GM18867 (cell line): Measurements from ENCODE around the gene PLEKHA8.

ENCODE experiments used
- ATAC-seq: cut with Tn5 transposase; IDR thresholded peaks from one replicate; pipeline ENCODE4 v1.9.1; 2021; ENCODE audit warnings: mild to moderate bottlenecking, moderate library complexity; ENCODE audit not compliant: unreplicated experiment

PLEKHA8 gene, protein sequence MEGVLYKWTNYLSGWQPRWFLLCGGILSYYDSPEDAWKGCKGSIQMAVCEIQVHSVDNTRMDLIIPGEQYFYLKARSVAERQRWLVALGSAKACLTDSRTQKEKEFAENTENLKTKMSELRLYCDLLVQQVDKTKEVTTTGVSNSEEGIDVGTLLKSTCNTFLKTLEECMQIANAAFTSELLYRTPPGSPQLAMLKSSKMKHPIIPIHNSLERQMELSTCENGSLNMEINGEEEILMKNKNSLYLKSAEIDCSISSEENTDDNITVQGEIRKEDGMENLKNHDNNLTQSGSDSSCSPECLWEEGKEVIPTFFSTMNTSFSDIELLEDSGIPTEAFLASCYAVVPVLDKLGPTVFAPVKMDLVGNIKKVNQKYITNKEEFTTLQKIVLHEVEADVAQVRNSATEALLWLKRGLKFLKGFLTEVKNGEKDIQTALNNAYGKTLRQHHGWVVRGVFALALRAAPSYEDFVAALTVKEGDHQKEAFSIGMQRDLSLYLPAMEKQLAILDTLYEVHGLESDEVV

DNA sequence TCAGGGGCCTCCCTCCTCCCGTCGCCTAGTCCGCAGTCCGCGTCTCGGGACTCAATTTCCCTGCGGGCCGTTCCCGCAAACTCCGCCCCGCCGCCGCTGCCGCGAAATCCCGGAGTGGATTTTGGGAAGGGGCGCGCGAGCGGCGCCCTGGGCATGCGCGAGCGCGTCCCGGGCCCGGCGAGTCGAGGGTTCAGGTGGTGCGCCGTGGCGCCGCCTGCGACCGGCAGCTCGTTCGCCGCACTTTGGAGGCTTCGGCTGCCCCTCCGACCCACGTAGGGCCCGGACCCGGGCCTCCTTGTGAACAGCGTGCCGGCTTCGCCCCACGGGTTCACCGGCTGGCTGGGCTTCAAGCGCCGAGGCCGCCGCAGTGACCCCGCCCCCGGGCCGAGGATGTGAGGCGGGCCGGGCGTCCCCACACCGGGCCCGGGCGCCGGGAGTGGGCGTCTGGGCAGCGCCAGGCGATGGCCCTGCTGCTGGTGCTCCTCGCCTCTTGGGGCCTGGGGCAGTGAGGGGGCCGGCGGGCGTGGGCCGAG, at the start of gene PLEKHA8:
Gene PLEKHA8, plus strand, starts transcription at position 197 of the 533 bp plus-strand sequence. CDS start 351 bp downstream, outside the sequence.
- peak; percentile 50 for ATAC-seq

DNA sequence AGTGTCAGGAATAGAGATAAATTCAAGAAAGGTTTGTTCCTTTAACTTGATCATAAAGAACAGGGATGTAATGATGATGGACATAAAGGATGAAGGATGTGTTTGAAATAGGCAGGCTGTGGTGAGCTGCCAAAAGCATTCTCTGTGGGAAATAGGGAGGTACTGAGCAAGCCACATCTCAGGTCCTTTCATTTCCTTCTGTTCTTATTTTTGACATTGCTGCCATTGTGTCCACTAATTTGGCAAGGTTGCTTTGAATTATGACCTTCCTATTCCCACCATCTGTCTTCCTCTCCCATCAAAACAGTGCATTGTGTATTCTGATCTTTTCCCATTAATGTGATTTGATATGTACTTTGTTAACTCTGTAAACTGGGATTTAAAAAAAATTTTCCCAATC, 48.1 kb upstream of the PLEKHA8 start:
- ATAC-seq: no peak

DNA sequence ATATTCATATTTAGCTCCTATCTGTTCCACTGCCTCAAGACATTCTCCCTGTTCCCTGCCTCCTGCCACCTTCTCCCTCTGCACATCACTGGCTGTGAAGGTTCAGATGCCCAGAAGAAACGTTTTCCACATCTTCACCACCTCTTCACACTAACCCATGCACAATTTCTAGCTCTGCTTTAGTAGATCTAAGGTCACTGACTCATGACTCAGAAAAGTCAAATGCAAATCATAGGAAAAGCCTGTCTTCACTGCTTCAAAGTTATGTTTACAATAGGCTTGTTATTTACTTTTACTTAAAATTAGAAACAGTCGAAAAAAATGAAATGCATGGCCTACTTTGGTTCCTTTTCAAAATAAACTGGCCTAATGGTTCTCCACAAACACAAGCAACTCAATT, 41.1 kb upstream of the PLEKHA8 start:
- peak; percentile 30 for ATAC-seq

DNA sequence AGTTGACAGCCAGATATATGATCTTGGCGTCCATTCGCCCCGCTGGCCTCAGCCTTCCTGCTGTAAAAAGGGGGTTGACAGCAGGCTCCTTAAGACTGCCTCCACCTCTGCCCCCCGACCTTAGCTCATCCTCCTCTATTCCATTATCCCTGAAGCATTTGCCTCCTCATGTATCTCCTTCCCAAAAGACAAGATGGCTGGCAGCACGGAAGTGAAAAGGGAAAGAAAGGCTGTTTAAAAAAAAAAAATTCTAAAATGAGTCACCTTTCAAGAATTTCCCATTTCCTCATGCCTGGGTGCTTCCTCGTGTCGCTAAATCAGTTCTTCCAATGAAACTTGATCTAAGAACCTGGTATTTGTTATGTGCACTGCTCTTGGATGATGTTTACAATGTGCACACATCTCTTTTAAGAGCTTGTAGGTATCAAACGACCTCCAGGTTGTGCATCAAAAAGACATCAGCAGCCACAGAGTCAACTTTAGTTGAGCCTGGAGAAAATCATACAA, 40.3 kb upstream of the PLEKHA8 start:
- ATAC-seq: no peak

DNA sequence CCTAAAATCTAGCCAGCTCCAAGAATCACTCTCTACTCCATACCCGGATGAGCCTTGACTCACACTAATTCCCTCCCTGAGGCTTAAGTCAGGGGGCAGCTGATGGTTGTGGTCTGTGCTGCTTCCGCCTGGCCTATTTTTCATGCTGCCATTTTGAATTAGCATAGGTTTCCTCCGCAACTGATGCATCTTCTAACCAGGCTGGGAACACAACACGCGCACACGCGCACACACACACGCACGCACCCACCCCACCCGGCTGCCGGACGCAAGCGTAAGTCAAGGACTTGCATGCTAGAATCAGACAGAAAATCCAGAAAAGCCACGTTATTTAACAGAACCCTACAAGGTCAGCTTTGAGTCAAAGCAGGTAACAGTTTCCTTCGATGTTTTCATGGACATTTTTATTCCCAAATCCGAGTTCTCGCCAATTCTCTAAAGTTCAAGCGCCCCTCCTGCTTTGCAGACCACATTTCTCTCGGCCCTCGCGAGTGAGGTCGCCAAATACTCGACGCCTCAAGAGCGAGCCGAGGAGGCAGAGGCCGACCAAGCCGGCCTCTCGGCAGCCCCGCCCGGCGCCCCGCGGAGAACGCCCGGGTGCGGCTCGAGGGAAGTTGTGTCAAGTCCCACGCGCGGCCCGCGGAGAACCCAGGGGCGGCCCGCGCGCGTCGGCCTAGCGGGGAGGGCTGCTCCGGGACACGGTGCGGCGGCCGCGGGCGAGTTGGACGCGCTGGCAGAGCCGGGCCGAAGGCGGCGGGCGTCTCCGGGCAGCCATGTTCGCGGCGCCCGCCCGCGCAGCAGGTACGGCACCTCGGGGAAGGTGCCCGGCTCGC, 39.6 kb upstream of the PLEKHA8 start:
- ATAC-seq: peak; percentile 34

DNA sequence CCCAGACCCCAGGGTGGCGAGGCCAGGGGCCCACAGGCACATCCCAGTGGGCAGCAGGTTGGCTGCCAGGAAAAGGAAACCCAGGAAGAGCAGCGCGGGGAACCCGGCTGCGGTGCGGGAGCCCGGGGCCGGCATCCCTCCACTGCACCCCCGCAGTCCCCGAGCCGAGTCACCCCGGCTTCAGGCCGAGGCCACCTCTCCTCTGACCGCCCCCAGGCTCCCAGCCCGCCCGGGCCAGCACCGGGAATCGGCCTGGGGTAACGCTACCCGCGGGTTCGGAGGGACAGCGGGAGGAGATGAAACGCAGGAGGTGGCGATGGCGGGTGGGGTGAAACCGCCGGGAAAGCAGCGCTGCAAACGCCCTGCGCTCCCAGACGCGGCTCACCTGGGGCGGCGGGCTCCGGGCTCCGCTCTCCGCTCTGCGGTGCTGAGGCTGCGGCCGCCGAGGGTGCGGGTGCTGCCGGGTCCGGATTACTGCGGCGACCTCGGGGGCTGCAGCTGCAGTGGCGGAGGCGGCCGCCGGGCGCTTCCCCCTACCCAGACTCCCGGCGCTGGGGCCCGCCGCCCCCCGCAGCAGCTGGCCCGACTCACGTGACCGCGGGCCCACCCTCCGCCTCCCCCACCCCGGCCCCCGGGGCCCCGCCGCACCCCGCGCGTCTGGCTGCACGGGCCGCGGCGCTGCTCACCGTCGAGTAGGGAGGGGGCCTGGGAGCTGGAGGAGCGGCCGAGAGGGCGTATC, 38.8 kb upstream of the PLEKHA8 start, which contains the start of gene SCRN1:
Gene SCRN1, minus strand, starts transcription at position 545 of the 739 bp plus-strand sequence. CDS start 20,734 bp downstream, outside the sequence.
- ATAC-seq: peak; percentile 38

DNA sequence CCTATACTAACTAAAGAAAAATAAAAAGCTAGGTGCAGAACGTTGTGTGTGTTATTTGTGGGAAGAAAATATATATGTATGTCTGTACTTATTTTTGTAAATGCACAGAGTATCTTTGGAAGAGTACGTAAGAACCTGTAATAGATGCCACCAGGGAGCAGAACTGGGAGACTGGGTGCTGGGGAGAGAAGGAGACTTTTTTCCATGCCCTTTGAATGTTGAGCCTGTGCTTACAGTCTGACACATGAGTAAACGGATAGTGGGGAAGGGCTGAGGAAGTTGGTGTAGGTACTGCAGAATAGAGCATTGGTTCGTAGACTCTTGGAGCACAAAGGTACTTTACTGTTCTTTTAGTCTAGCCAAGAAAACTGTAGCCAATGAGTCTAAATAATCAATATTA, 37.3 kb upstream of the PLEKHA8 start:
- no peak for ATAC-seq

DNA sequence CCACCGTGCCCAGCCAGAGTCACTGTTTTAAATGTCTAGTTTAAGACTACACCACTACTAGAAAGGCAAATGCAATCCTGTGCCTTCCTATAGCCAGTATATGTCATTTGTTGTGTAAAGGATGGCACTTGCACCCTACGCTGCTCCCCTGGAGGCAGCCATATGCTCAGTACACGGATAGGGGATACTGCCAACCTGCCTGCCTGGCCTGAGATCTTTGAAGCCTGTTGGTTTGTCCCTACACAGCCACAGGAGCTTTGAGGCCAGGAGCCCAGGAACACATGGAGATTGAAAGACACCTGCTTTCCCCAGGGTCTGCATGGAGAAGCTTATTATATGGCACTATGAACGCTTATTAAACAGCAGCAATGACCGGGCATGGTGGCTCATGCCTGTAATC, 36.3 kb upstream of the PLEKHA8 start:
- no peak for ATAC-seq

DNA sequence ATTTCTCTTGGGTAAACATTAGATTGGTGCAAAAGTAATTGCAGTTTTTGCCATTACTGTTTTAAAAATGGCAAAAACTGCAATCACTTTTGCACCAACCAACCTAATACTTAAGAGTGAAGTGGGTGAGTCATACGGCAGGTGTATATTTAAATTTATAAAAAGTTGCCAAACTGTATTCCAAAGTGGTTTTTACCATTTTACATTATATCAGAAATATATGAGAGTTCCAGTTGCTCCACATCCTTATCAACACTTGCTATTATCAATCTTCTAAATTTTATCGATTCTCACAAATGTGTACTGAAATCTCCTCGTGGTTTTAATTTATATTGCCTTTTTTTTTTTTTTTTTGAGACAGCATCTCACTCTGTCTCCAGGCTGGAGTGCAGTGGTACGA, 35.1 kb upstream of the PLEKHA8 start:
- ATAC-seq: no peak

DNA sequence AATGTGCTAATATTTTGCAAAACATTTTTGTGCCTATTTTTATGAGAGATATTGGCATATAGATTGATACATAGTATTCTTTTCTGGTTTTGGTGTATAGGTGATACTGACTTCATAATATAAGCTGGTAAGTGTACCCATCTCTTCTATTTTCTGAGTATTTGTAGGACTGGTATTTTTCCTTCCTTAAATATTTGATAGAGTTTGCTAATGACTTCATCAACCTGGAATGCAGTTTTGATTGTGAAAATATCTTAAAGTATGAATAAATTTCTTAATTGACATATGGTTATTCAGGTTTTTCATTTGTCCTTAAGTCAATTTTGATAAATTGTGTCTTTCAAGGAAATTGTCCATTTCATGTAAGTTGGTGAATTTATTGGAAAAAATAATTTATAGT, 32.6 kb upstream of the PLEKHA8 start:
- no peak for ATAC-seq

DNA sequence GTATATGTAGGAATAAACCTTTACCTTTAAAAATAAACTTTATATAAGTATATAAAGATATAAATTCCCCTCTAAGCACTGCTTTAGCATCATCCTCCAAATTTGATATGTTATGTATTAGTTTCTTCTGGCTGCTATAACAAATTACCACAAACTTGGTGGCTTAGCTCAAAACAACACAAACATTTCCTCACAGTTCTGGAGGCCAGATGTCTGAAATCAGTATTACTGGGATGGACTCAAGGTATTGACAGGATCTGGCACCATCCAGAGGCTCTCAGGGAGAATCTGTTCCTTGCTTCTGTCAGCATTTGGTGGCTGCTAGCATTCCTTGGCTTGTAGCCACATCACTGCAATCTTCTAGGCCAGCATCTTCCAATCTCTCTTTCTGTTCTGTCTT, 31.9 kb upstream of the PLEKHA8 start:
- no peak for ATAC-seq

DNA sequence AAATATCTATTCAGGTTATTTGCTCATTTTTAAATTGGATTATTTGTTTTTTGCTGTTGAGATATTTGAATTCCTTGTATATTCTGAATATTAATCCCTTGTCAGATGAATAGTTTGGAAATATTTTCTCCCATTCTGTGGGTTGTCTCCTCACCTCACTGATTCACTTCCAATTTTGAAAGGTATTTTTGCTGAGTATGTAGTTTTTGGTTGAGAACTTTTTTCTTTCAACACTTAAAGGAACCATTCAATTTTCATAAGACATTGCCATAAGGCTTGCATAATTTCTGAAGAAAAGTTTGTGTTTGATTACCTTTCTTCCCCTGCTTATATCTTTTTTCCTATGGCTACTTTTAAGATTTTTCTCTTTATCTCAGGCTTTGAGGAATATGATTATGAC, 29.7 kb upstream of the PLEKHA8 start:
- no peak for ATAC-seq

DNA sequence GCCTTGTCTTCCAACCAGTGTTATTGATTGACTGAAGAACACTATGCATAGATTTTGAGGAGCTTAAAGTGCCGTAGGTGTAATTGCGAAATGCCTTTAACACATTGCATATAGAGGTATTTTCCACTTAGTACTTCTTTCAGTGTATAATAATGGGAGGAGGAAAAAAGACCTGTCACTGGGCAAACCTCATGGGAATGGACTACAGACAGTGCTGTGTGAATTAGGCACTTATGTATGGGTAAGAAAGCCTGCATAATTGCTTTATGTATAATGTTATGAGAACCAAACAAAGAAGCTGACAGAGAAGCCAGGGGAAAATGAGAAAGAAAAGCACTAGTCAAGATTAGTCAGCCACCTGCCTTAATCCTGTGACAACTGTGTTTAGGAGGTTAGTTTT, 26.2 kb upstream of the PLEKHA8 start:
- ATAC-seq: no peak

DNA sequence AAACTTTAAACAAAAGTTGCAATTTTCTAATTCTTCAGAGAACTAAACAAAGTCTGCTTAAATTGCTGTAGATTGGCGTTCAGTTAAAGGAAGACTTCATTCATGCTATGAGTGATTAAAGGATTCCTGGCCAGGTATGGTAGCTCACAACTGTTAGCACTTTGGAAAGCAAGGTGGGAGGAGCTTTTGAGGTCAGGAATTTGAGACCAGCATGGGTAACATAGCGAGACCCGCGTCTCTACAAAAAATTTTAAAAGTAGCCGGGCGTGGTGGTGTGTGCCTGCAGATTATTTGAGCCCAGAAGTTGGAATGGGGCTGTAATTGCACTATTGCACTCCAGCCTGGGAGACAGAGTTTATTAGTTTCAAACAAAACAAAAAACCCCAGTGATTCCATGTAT, 25.1 kb upstream of the PLEKHA8 start:
- ATAC-seq: no peak

DNA sequence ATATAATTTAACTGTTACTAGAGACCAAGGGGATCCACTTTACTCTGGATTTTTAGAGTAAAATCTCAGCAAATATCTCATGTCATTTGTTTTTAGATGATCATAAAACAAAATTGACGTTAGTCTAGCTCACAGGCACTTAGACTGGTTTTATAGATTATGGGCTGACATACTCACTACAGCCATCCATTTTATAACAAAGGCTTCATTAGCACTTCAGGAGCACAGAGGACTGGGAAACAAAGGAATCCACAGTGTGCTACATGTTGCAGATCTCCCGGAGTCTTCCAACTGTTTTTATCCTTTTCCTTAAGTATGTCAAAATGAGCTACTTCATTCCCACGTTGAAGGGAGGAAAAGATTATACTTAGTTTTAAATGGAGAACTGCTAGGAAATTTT, 22.7 kb upstream of the PLEKHA8 start:
- ATAC-seq: no peak

DNA sequence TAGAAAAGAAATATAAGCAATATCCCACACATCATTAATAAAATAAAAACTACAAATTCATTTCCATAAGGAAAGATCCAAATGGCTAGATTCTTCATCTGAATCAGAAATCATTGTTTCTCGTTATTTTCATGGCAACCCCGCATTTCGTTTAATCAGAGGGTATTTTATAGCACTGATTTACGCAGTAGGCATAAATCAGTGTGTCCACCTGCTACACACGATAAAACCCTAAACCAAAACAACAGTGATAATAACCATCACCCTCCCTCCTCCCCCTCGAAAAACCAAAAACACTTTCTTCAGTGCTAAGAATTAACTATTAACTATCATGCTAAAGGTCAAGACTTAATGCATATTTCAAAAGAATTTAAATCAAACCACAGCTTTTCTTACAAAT, 18.2 kb upstream of the PLEKHA8 start:
- ATAC-seq: no peak

DNA sequence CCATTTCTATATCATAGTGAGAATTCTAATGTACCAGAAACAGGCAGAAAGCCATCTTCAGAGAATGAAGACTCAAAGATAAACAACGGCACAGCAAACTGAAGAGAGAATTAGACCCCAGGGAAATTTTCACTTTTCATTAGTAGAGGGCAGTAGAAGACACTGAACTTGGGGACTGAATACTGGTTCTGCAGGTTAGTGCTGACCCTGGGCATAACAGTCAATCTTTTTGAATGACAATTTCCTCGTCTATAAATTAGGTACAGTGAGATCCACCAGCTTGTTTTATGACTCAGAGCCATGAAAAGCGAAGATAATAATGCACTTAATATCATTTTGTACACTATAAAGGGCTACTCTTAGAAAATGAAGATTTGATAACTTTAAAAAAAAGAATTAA, 15.5 kb upstream of the PLEKHA8 start:
- no peak for ATAC-seq

DNA sequence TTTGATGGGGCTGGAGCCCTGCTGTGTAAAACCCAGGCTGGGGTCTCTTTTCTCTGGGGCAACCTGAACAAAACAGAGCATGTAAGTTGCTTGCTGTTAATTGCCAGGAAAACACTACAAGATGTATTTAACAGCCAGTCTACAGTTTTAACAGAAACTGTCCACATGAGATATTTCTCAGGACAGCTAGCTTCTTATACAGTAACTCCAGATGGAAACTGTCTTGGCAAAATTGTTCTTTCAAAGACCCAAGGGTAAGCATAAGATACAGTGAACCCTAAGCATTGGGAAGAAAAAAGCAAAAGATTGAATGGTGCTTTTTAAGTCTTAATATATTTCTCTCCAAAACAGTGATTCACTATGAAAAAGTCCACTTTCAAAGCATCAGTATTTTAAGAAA, 9.8 kb upstream of the PLEKHA8 start:
- ATAC-seq: no peak

DNA sequence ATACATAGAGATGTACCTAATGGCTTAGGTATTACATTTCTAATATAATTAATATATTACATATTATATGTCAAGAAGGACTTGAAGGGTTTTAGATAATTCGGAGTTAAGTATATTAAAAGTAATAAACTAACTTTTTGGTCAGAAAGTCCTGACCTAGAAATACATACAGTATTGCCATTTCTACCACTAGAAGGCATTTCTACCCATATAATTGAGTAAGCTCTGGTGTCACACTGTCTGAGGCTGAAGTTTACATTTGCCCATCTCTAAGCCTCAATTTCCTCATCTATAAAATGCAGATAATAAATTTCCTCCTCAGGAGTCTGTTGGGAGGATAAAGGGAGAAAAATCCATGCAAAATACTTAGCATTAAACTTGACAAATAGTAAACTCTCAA, 8.8 kb upstream of the PLEKHA8 start:
- ATAC-seq: no peak

DNA sequence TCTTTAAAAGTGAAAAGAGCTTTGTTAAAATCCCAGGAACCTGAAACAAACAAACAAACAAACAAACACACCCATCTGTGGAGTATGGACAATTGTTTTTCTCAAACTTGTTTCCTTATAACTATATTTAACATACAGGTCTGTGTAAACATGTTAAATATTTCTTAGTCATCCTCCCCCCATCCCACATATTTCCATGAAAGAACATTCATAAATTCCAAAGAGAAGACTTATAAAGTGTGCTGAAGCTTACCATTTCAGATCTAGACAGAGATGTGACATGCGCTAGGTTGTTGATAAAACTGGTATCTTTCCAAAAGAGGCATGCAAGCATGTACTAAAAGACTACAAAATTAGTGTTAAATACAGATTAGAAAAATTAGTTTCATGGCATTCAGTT, 8.3 kb upstream of the PLEKHA8 start:
- no peak for ATAC-seq

DNA sequence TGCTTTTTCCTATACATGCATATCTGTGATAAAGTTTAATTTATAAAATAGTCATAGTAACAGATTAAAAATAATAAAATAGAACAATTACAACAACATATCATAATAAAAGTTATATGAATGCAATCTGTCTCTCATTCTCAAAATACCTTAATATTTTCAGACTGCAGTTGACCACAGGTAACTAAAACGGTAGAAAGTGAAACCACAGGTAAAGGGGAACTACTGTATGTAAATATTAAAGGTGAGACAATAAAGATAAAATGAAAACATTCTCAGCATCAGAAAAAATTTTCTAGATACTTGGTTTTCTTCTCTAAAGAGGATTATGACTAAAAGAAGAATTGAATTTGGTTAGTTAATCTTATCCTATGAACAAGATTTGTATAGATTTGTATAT, 7.7 kb upstream of the PLEKHA8 start:
- ATAC-seq: no peak
